ENCODE data around the gene RSPO4.

The RSPO4 gene

GRCh38 chr20:934186-934840, 67.8 kb downstream of the RSPO4 start:
- Histone ChIP-seq H2BK120ac (ENCODE audit: low read depth, low read length) (no peak overlapping the region), H3K27me3 (ENCODE audit: insufficient read depth, low read length, poor library complexity) (no peaks in the 10 kb centered on the region), H3K27ac (ENCODE audit: low read depth, low read length) (no peak overlapping the region), H3K4me1 (ENCODE audit: control insufficient read depth, low read depth, low read length) (no peaks in the 10 kb centered on the region), H3K18ac (ENCODE audit: low read length) (no peak overlapping the region), H3K4ac (ENCODE audit: low read depth, low read length) (no peak overlapping the region), H4K5ac (ENCODE audit: low read length) (no peak overlapping the region), H2AK5ac (ENCODE audit: low read length) (no peak overlapping the region), H3K56ac (ENCODE audit: low read length) (no peak overlapping the region), H2BK15ac (replicated peaks; ENCODE audit: low read depth) (no peak overlapping the region), H3K79me2 (ENCODE audit: control insufficient read depth, insufficient read depth, low read length) (no peaks in the 10 kb centered on the region), H3K23ac (ENCODE audit: low read length) (no peak overlapping the region), H2BK5ac (ENCODE audit: low read length) (no peak overlapping the region), H3K4me2 (ENCODE audit: low read length) (no peak overlapping the region), H4K8ac (ENCODE audit: low read depth, low read length) (no peak overlapping the region), H3K9ac (ENCODE audit: low read length) (no peak overlapping the region), H3K36me3 (ENCODE audit: control insufficient read depth, insufficient read depth, low read length) (no peaks in the 10 kb centered on the region), H3K4me3 (ENCODE audit: low read length) (no peak overlapping the region), H3K79me1 (ENCODE audit: low read length) (no peaks in the 10 kb centered on the region)
- no CpG with 5 or more reads among the region's 9 CpGs for WGBS (ENCODE audit: extremely low coverage, insufficient coverage, low lambda C conversion rate)
- peak; percentile 73 for DNase-seq

- H3K79me1 ChIP-seq (ENCODE audit: low read length), result no peaks in the 10 kb centered on the region
- H3K23ac ChIP-seq (ENCODE audit: low read length), result no peak overlapping the region
- H4K8ac ChIP-seq (ENCODE audit: low read depth, low read length), result no peak overlapping the region
- no CpG with 5 or more reads among the region's 2 CpGs for WGBS (ENCODE audit: extremely low coverage, insufficient coverage, low lambda C conversion rate)
- H4K5ac ChIP-seq (ENCODE audit: low read length), result no peak overlapping the region
- no peaks in the 10 kb centered on the region for H3K27me3 ChIP-seq (ENCODE audit: insufficient read depth, low read length, poor library complexity)
- no peak overlapping the region for H2BK5ac ChIP-seq (ENCODE audit: low read length)
- no peak overlapping the region for H3K4ac ChIP-seq (ENCODE audit: low read depth, low read length)
- H3K4me2 ChIP-seq (ENCODE audit: low read length), result no peak overlapping the region
- no peak for DNase-seq
- no peak overlapping the region for H3K18ac ChIP-seq (ENCODE audit: low read length)
- no peak overlapping the region for H3K27ac ChIP-seq (ENCODE audit: low read depth, low read length)
- H2BK15ac ChIP-seq (replicated peaks; ENCODE audit: low read depth), result no peak overlapping the region
- no peak overlapping the region for H3K9ac ChIP-seq (ENCODE audit: low read length)
- no peak overlapping the region for H3K4me3 ChIP-seq (ENCODE audit: low read length)
- H3K4me1 ChIP-seq (ENCODE audit: control insufficient read depth, low read depth, low read length), result no peaks in the 10 kb centered on the region
- H3K36me3 ChIP-seq (ENCODE audit: control insufficient read depth, insufficient read depth, low read length), result no peaks in the 10 kb centered on the region
- H3K79me2 ChIP-seq (ENCODE audit: control insufficient read depth, insufficient read depth, low read length), result no peaks in the 10 kb centered on the region
- H3K56ac ChIP-seq (ENCODE audit: low read length), result no peak overlapping the region
- no peak overlapping the region for H2BK120ac ChIP-seq (ENCODE audit: low read depth, low read length)
- H2AK5ac ChIP-seq (ENCODE audit: low read length), result no peak overlapping the region
Observed at GRCh38 chr20:933029-933428, 69.1 kb downstream of the RSPO4 start.

- Histone ChIP-seq H4K5ac (ENCODE audit: low read length) (no peak overlapping the region), H3K23ac (ENCODE audit: low read length) (no peak overlapping the region), H3K79me1 (ENCODE audit: low read length) (no peaks in the 10 kb centered on the region), H3K36me3 (ENCODE audit: control insufficient read depth, insufficient read depth, low read length) (no peaks in the 10 kb centered on the region), H3K4me1 (ENCODE audit: control insufficient read depth, low read depth, low read length) (no peaks in the 10 kb centered on the region), H3K18ac (ENCODE audit: low read length) (no peak overlapping the region), H3K56ac (ENCODE audit: low read length) (no peak overlapping the region), H2BK120ac (ENCODE audit: low read depth, low read length) (no peak overlapping the region), H3K27me3 (ENCODE audit: insufficient read depth, low read length, poor library complexity) (no peaks in the 10 kb centered on the region), H3K4me3 (ENCODE audit: low read length) (no peak overlapping the region), H2BK5ac (ENCODE audit: low read length) (no peak overlapping the region), H2BK15ac (replicated peaks; ENCODE audit: low read depth) (no peak overlapping the region), H2AK5ac (ENCODE audit: low read length) (no peak overlapping the region), H4K8ac (ENCODE audit: low read depth, low read length) (no peak overlapping the region), H3K4me2 (ENCODE audit: low read length) (no peak overlapping the region), H3K79me2 (ENCODE audit: control insufficient read depth, insufficient read depth, low read length) (no peaks in the 10 kb centered on the region), H3K27ac (ENCODE audit: low read depth, low read length) (no peak overlapping the region), H3K9ac (ENCODE audit: low read length) (no peak overlapping the region), H3K4ac (ENCODE audit: low read depth, low read length) (no peak overlapping the region)
- DNase-seq, result peak; percentile 46
- WGBS (ENCODE audit: extremely low coverage, insufficient coverage, low lambda C conversion rate), result no CpG with 5 or more reads among the region's 1 CpG
Observed at GRCh38 chr20:931401-931800, 70.7 kb downstream of the RSPO4 start.

- Histone ChIP-seq H2AK5ac (ENCODE audit: low read length) (no peak overlapping the region), H4K8ac (ENCODE audit: low read depth, low read length) (no peak overlapping the region), H3K4ac (ENCODE audit: low read depth, low read length) (no peak overlapping the region), H3K79me1 (ENCODE audit: low read length) (no peaks in the 10 kb centered on the region), H4K5ac (ENCODE audit: low read length) (no peak overlapping the region), H3K23ac (ENCODE audit: low read length) (no peak overlapping the region), H2BK15ac (replicated peaks; ENCODE audit: low read depth) (no peak overlapping the region), H3K36me3 (ENCODE audit: control insufficient read depth, insufficient read depth, low read length) (no peaks in the 10 kb centered on the region), H3K4me1 (ENCODE audit: control insufficient read depth, low read depth, low read length) (no peaks in the 10 kb centered on the region), H3K27me3 (ENCODE audit: insufficient read depth, low read length, poor library complexity) (no peaks in the 10 kb centered on the region), H3K56ac (ENCODE audit: low read length) (no peak overlapping the region), H2BK120ac (ENCODE audit: low read depth, low read length) (no peak overlapping the region), H3K9ac (ENCODE audit: low read length) (no peak overlapping the region), H3K79me2 (ENCODE audit: control insufficient read depth, insufficient read depth, low read length) (no peaks in the 10 kb centered on the region), H3K18ac (ENCODE audit: low read length) (no peak overlapping the region), H3K4me2 (ENCODE audit: low read length) (no peak overlapping the region), H2BK5ac (ENCODE audit: low read length) (no peak overlapping the region), H3K4me3 (ENCODE audit: low read length) (no peak overlapping the region), H3K27ac (ENCODE audit: low read depth, low read length) (no peak overlapping the region)
- WGBS (ENCODE audit: extremely low coverage, insufficient coverage, low lambda C conversion rate), result no CpG with 5 or more reads among the region's 6 CpGs
- DNase-seq, result no peak
Observed at GRCh38 chr20:926670-927069, 75.4 kb downstream of the RSPO4 start.

GRCh38 chr20:925516-925915, 76.6 kb downstream of the RSPO4 start:
- no peaks in the 10 kb centered on the region for H3K79me2 ChIP-seq (ENCODE audit: control insufficient read depth, insufficient read depth, low read length)
- no peak overlapping the region for H2AK5ac ChIP-seq (ENCODE audit: low read length)
- DNase-seq, result no peak
- H3K18ac ChIP-seq (ENCODE audit: low read length), result no peak overlapping the region
- no peak overlapping the region for H3K27ac ChIP-seq (ENCODE audit: low read depth, low read length)
- H2BK5ac ChIP-seq (ENCODE audit: low read length), result no peak overlapping the region
- H3K4ac ChIP-seq (ENCODE audit: low read depth, low read length), result no peak overlapping the region
- H3K27me3 ChIP-seq (ENCODE audit: insufficient read depth, low read length, poor library complexity), result no peaks in the 10 kb centered on the region
- no peaks in the 10 kb centered on the region for H3K36me3 ChIP-seq (ENCODE audit: control insufficient read depth, insufficient read depth, low read length)
- no peaks in the 10 kb centered on the region for H3K79me1 ChIP-seq (ENCODE audit: low read length)
- no peak overlapping the region for H2BK120ac ChIP-seq (ENCODE audit: low read depth, low read length)
- H3K56ac ChIP-seq (ENCODE audit: low read length), result no peak overlapping the region
- no CpG with 5 or more reads among the region's 9 CpGs for WGBS (ENCODE audit: extremely low coverage, insufficient coverage, low lambda C conversion rate)
- no peak overlapping the region for H3K9ac ChIP-seq (ENCODE audit: low read length)
- H3K4me2 ChIP-seq (ENCODE audit: low read length), result no peak overlapping the region
- no peak overlapping the region for H3K4me3 ChIP-seq (ENCODE audit: low read length)
- no peak overlapping the region for H2BK15ac ChIP-seq (replicated peaks; ENCODE audit: low read depth)
- no peaks in the 10 kb centered on the region for H3K4me1 ChIP-seq (ENCODE audit: control insufficient read depth, low read depth, low read length)
- H4K5ac ChIP-seq (ENCODE audit: low read length), result no peak overlapping the region
- H3K23ac ChIP-seq (ENCODE audit: low read length), result no peak overlapping the region
- no peak overlapping the region for H4K8ac ChIP-seq (ENCODE audit: low read depth, low read length)

GRCh38 chr20:924639-925038, 77.5 kb downstream of the RSPO4 start:
- Histone ChIP-seq H3K4ac (ENCODE audit: low read depth, low read length) (no peak overlapping the region), H3K18ac (ENCODE audit: low read length) (no peak overlapping the region), H3K79me1 (ENCODE audit: low read length) (no peaks in the 10 kb centered on the region), H3K27ac (ENCODE audit: low read depth, low read length) (no peak overlapping the region), H2AK5ac (ENCODE audit: low read length) (no peak overlapping the region), H3K23ac (ENCODE audit: low read length) (no peak overlapping the region), H2BK15ac (replicated peaks; ENCODE audit: low read depth) (no peak overlapping the region), H3K4me2 (ENCODE audit: low read length) (no peak overlapping the region), H4K8ac (ENCODE audit: low read depth, low read length) (no peak overlapping the region), H3K9ac (ENCODE audit: low read length) (no peak overlapping the region), H3K4me1 (ENCODE audit: control insufficient read depth, low read depth, low read length) (no peaks in the 10 kb centered on the region), H3K79me2 (ENCODE audit: control insufficient read depth, insufficient read depth, low read length) (no peaks in the 10 kb centered on the region), H4K5ac (ENCODE audit: low read length) (no peak overlapping the region), H3K56ac (ENCODE audit: low read length) (no peak overlapping the region), H2BK5ac (ENCODE audit: low read length) (no peak overlapping the region), H3K36me3 (ENCODE audit: control insufficient read depth, insufficient read depth, low read length) (no peaks in the 10 kb centered on the region), H3K4me3 (ENCODE audit: low read length) (no peak overlapping the region), H2BK120ac (ENCODE audit: low read depth, low read length) (no peak overlapping the region), H3K27me3 (ENCODE audit: insufficient read depth, low read length, poor library complexity) (no peaks in the 10 kb centered on the region)
- DNase-seq, result no peak

Data from mesendoderm (in vitro differentiated cells).